ACHN (cell line): ENCODE data around the gene AMZ1.

Source experiments
- DNase-seq: peaks from one replicate; pipeline ENCODE4 v3.0.0-alpha.2; 2015
- in situ Hi-C: cut with HindIII; loops from 2 replicates; pipeline ENCODE4 v1.10.0; 2017; ENCODE audit warnings: low sequenced_read_pairs, low pct_ligation_motif_present, low pct_unique_long_range_greater_than_20kb

Gene AMZ1, protein sequence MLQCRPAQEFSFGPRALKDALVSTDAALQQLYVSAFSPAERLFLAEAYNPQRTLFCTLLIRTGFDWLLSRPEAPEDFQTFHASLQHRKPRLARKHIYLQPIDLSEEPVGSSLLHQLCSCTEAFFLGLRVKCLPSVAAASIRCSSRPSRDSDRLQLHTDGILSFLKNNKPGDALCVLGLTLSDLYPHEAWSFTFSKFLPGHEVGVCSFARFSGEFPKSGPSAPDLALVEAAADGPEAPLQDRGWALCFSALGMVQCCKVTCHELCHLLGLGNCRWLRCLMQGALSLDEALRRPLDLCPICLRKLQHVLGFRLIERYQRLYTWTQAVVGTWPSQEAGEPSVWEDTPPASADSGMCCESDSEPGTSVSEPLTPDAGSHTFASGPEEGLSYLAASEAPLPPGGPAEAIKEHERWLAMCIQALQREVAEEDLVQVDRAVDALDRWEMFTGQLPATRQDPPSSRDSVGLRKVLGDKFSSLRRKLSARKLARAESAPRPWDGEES

DNA sequence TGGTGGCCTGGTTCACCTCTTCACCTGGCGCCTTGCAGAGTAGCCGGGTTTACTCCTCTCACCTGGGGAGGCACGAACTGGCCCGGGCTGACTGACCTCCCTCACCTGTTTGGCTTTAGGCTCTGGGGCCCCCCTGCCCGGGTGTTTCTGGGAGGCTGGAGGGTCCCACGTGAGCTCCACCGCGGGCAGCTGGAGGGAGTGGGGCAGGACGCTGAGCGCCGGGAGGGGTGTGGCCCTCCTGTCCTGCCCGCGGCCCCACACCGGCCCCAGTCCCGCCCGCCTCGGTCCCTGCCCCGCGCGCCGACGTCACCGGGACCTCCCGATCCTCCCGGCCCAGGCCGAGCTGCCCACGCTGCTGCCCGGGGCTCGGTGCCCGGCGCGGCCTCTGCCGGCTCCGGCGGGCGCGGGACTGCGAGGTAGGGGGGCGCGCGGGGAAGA, at the start of gene AMZ1:
AMZ1 (plus strand) TSS at position 322 of the 438 bp plus-strand sequence. CDS start 12,250 bp downstream, outside the sequence.
- peak; percentile 62 for DNase-seq

DNA sequence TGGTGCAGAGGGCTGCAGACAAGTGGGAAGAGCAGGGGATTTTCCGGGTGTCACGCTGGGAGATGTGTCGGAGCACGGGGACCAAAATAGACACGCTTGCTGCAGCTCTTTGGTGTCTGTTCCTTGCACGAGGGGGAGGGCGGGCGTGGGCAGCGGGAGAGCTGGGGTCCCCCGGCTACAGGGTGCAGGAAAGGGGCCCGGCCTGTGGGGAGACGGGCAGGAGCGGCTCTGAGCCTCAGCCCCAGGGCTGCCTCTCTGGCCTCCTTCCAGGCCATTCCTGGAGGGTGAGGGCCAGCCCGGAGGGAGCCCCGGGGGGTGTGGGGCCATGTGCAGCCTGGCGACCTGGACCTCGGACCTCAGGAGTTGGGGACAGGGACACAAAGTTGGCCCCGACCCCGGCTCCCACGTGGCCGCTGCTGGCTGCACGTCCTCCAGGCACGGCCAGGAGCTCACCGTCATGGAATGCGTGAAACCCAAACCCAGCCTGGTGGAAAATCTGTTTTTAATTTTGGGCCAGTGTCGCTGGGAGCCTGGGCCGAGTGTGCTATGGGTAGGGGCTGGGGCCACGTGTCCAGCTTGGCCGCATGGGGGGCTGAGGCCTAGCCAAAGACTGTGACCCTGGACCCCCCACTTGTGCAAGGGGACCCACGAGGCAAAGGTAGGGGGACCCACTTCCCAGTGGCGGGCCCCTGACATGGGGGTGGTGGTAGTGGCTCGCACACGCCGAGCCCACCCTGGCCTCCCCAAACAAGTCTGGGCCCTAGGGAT, 49.6 kb upstream of the AMZ1 start:
- in situ Hi-C loops, result no loop called here
- DNase-seq, result peak; percentile 52

More for the DNA sequence above, at the start of gene AMZ1:
- in situ Hi-C loops, result no loop called here

DNA sequence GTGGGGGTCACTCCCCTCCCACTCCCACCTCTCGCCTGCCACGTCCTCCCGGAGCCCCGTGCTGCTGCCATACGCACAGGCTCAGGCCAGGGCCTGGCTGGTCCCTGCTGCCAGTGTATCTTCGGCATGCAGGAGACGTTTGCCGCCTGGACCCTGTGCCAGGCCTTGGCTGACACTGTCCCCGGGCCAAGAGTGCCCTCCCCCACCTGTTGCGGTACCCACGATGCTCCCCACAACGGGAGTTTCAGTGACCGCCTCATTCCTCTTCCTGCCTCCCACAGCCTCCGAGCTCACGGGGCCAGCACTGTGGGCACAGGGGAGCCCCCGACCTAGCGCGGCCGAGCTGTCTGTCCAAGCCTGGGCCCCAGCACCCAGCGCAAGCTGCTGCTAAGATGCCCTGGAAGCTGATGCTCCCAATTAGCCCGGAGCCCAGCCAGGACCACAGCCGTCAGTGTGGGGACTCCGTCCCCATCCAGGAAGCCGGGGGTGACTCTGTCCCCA, 48.8 kb upstream of the AMZ1 start:
- no peak for DNase-seq
- in situ Hi-C loops, result no loop called here

DNA sequence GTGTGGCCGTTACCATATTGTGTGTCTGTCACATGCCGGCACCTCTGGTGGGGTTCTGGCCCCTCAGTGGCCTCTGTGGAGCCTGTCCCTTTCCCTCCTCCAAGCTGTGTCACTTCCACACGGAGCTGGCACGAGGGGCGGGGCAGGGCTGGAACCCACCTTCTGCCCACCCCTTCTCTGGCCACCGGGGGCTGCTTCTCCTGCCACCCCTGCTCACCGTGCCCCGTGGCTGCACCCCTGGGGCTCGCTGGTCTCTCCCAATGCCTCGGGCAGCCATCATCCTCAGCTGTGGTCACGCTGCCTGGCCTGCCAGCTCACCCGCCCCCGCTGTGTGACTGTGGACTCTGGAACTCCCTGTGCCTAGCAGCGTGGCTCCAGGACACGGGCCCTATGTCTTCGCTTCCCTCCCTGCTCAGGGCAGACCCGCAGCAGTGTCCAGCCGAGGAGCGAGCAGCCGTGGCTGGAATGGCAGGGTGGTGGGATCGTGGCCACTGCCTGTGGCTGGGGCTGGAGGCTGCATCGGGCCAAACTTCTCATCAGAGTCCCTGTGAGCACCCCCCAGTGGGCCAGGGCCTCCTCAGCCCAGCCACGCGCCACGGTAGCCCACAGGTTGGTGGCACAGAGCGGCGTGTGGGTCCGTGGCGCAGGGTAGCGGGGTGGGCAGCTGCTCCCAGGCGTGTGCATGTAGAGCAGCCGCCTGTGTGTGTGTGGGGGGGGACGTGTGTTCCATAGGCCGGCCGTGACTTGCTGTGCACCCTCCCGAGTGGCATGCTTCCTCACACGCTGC, 48.1 kb upstream of the AMZ1 start:
- DNase-seq, result no peak

DNA sequence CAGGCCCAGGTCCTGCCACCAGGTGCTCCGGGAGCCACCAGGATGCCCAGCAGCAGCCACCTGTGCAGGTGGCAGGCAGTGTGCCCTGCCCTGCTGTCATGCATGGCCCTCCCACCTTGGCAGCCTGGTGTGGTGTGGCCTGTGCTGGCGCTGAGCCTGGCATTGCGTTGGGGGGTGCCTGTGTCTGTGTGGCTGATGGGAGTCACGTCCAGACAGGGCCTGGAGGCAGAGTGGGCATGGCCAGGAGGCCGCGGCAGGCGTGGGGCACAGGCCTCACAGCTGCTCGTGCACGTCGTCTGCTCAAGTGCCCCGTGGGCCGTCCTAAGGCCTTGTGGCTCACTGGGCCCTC, 47.5 kb upstream of the AMZ1 start:
- in situ Hi-C loops, result no loop called here
- DNase-seq, result peak; percentile 39

More for the DNA sequence above, 48.1 kb upstream of the AMZ1 start:
- in situ Hi-C loops, result no loop called here

DNA sequence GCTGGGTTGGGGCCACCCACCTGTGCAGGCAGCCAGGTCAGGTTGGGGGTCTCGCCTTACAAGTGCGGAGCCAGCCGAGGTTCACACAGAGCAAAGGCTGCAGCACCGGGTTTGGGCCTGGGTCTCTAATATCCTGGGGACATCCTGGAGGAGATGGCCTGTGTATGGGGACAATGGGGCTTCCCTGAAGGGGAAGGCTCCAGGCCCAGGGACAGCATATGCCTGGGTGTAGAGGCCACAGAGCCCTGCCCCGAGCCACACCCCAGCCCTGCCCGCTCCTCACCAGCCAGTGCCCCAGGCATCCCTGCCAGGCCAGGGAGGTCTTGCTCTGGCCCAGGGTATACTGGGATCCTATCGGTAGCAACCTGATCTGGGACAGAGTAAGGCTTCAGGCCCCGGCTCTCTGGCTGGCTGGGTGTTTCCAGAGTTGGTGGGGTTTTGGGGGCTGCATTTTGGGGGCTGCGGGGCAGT, 47.1 kb upstream of the AMZ1 start:
- in situ Hi-C loops, result no loop called here
- peak; percentile 63 for DNase-seq

DNA sequence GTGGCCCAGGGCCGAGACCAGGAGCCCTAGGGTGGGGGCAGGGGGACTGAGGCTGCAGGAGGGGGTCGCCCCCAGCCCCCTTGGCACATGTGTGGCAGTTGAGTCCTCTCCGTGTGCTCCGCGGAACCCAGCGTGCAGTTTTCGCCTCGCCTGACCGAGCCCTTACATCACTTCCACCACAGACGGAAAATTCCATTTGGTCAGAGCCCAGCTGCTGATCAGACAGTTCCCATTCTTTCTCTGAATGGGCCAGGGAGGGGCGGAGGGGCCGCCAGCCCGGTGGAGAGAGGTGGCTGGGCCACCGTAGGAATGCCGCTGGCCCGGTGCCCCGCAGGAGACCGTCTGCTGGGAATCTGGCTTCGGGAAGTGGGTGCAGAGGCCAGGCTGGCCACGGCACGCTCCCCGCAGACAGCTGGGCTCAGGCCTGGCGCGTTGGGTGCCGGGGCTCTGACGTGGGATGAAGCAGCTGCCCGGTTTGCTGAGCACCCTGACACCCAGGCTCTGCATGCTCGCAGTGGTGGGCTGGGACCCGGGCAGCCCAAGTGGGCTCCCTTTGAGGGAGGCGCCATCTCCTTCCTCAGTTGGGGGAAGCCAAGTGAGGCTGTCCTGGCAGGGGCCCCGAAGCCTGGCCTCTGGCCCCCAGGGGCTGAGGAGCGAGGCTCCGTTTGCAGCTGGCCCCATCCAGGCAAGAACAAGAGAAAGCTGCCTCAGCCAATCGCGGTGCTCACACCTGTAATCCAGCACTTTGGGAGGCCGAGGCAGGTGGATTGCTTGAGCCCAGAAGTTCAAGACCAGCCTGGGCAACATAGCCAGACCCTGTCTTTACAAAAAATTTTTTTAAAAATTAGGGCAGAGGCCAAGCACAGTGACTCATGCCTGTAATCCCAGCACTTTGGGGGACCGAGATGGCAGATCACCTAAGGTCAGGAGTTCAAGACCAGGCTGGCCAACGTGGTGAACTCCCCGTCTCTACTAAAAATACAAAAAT, 46.3 kb upstream of the AMZ1 start:
- DNase-seq, result peak; percentile 99
- in situ Hi-C loops, result no loop called here

DNA sequence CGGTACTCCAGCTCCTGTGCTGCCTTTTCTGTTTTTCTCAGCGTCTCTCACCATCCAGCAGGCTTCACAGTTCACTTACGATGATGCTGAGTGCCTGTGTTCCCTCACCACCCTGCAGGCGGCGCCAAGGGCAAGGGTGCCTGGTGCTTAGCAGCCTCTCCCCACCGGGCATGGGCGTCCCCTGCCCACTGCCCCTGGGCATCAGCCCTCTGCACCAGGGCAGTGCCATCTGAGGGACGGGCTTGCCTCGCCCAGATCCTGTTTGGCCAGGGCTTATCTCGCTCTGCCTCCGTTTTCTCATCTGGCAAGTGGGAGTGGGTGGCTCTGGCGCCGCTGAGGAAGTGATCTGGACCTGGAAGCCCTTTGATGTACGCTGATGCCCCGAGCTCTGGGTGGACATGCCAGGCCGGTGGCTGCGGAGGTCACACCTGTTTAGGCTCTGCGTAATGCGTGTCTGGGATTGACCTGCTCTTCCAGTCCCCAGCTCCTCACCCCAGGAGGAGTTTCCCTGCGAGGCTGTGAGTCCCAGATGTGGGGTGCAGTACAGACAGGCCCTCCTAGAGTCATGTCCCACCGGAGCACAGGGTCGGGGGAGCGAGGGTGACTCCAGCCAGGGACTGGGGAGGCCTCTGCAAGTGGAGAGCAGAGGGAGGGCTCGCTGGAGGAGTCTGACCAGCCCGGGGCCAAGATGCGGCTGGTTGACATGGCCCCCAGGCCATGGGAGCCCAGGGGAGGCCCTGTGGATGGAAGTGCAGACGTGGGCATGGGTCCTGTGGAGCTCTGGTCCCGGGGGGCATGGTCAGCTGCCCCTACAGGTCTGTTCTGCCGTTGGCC, 44.4 kb upstream of the AMZ1 start:
- DNase-seq, result peak; percentile 43
- in situ Hi-C loops, result no loop called here

DNA sequence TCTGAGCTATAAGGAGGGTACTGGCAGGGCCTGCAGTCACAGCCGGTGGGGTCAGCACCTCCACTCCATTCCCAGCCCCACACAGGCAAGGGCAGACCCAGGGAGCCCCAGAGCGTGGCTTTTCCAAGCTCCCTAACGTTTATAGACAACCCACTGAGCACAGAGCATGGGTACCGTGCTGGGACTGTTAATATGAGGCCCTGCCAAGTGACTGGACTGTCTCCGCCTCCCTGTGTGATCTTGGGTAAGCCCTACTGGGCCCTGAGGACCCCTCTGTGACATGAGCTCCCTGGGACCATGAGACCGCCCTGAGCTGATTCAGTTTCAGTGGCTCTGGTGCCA, 43.8 kb upstream of the AMZ1 start:
- no peak for DNase-seq
- in situ Hi-C loops, result no loop called here

DNA sequence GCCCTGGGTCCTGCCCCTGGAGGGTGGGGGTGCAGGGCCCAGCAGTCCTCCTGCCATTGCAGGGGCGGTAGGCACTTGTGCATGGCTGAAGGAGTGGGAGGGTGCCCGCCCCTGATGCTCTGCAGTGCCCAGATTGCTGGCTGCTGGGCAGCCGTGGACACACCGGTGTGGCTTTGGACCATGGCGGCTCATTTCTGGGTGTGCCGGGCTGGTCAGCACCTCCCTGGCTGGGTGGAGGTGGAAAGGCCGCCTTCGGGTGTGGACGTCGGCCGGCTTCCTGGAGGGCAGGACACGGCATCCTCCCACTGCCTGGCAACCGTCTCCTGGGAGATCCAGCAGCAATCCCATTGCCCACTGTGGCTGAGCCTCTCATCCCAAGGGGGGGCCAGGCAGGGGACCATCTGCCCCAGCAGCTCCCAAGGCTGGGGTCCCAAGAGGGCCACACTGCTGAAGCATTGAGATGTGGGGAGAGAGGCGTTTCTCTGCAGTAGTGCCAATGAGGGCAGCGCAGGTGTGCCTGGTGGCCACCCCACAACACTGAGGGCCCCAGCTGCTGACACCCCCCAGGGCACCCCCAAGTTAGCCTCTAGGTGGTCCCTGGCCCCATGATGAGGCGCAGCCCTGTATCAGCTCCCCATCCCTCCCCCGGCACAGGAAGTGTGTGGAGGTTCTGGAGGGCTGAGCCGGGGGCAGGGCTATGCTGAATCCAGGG, 43.3 kb upstream of the AMZ1 start:
- in situ Hi-C loops, result no loop called here
- no peak for DNase-seq

DNA sequence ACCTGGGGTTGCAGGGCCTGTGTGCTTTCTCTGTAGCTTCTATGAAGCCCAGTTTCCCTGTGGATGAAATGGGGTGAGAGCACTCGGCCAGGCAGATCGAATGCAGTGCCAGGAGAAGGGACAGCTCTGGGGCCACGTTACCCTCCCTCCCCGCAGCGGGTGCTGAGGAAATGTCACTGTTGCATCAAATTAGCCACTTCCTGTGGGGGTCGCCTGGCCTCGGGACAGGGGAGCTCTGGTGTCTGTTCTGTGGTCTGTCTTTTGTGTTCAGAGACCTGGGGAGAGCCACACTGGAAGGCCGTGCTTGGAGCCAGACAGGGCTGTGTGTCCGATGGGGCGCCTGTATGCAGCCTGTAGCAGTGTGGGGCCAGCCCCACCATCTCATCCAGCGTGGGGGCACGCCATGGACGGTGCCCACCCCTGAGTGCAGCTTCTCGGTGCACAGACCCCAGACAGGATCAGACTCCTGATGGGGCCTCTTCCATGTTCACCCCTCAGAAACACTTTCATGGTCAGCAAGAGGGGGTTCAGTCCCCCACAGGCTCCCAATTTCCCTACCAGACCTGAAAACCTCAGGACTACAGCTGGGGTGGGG, 42.6 kb upstream of the AMZ1 start:
- in situ Hi-C loops, result no loop called here
- no peak for DNase-seq

DNA sequence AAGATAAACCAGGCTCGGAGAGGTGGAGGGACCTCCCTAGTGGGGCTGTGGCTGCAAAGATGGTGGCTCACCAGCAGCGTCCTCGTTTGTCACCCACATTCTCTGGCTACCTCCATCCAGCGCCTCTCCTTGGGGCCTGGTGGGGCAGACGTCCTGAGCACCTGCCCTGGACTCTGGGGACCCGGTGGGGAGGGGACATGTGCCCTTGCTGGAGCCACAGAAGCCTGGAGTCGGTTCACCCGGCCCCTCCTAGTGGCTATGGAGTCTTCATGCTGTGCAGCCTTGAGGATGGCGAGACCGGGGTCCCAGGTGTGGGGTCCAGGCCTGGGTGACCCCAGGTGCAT, 41.7 kb upstream of the AMZ1 start:
- DNase-seq, result no peak
- in situ Hi-C loops, result no loop called here

DNA sequence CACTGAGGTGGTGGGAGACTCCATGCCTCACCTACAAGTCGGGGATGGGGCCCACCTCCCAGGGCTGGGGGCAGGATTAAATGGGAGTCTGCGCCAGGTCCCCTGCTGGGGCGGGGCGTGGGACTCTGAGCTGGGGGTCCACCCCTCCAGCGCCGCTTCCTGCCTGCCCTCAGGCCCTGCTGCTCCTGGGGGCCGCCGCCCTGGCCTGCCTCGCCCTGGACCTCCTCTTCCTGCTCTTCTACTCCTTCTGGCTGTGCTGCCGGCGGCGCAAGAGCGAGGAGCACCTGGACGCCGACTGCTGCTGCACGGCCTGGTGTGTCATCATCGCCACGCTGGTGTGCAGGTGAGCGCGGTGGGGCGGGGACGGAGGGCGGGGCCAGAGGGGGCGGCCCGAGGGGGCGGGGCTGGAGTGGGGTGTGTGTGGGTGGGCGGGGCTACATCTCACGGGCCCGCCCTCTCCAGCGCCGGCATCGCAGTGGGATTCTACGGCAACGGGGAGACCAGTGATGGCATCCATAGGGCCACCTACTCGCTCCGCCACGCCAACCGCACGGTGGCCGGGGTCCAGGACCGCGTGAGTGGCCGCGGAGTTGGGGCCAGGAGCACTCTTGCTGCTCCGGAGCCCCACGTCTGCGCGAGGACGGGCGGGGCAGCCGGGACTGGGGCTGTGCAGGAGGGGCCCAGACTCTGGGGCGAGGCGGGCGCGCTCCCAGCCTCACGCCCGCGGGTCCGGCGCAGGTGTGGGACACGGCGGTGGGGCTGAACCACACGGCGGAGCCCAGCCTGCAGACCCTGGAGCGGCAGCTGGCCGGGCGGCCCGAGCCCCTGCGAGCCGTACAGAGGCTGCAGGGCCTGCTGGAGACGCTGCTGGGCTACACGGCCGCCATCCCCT, 41.1 kb upstream of the AMZ1 start:
- DNase-seq, result no peak
- in situ Hi-C loops, result no loop called here

DNA sequence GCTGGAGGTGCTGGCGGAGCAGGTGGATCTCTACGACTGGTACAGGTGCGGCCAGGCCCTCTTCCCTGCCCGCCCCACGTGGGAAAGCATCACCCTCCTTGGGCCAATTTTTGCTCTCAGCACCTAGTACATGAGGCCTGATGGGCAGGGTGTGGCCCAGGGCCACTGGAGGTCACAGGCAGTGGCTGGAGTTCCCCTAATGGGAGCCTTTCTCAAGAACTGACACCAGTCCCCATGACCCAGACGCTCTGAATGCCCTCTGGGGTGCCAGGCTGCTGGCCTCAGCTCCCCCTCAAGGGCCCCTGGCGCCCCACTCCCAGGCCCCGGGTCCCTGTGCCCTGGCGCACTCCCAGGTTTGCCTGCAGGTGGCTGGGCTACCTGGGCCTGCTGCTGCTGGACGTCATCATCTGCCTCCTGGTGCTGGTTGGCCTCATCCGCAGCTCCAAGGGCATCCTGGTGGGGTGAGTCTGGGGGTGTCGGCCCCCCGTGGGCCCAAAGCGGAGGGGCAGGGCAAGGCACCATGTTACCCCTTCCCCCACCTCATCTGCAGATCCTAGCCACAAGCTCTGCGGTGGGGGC, 40.3 kb upstream of the AMZ1 start:
- DNase-seq, result no peak
- in situ Hi-C loops, result no loop called here
